ENCODE measurements around the gene CCR3. TPM values are rescaled to one million over a fixed set of nuclear protein-coding genes. Genes with fewer than 3 reads are reported as not detected.
"Not testable (repeated sequence)": the region's sequence is repeated elsewhere in the genome, so short reads cannot be mapped to it uniquely, and the experiment has no call there.

The CCR3 gene
- polyA plus RNA-seq (2013, experiment 1 of 2; ENCODE audit: insufficient read length): not detected
- not detected for polyA plus RNA-seq (2013, experiment 2 of 2; ENCODE audit: insufficient read length)

DNA sequence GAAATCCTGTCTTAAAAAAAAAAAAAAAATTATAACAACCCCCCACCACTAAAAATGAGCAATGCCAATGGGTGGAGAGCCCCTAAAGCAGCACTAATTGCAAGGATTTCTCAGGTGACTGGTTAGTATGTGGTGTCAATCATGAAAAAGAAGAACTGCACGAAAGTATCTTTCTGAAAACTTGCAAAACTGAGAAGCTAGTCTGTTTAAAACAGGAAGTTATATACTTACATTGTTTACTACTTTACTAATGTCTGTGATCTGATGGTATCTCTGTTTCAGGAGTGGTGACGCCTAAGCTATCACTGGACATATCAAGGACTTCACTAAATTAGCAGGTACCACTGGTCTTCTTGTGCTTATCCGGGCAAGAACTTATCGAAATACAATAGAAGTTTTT lies at the start of gene CCR3:
Gene CCR3 (plus strand): TSS at position 341 of the 400 bp plus-strand sequence. CDS start 22,699 bp downstream, outside the sequence.
- no peak for DNase-seq

DNA sequence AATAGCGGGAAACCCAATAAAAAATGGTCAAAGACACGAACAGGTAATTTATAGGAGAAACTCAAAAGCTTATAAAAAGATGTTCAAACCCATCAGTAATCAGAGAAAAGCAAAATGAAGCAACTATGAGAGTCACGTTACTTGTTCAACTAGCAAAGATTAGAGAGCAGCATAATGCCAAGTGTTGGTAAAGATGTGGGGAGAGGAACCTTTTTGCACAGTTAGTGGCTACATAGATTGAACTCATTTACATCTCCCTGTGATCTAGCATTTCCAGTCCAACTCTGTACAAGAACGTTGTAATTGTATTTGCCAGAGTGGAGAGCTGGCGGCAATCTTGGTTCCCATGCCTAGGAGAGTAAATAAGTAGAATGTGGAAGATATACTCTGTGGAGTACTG lies 49.3 kb upstream of the CCR3 start:
- no peak for DNase-seq

DNA sequence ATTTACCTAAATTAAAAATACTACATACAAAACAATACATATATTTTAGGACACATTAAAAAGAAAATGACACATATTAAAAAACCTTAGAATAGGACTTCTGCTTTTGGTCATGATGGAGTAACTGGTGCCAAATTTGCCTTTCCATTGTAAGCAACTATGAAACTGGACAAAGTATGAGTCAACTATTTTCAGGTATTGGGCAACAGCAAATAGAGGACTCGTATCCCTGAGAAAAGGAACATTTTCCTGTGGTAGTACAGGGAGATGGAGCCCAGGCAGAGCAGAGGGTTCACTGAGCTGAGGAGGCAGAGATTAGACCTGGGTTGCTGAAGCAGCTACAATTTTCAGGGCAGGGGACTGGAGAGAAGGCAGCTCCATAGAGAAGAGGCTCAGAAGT lies 48.8 kb upstream of the CCR3 start:
- DNase-seq: no peak

DNA sequence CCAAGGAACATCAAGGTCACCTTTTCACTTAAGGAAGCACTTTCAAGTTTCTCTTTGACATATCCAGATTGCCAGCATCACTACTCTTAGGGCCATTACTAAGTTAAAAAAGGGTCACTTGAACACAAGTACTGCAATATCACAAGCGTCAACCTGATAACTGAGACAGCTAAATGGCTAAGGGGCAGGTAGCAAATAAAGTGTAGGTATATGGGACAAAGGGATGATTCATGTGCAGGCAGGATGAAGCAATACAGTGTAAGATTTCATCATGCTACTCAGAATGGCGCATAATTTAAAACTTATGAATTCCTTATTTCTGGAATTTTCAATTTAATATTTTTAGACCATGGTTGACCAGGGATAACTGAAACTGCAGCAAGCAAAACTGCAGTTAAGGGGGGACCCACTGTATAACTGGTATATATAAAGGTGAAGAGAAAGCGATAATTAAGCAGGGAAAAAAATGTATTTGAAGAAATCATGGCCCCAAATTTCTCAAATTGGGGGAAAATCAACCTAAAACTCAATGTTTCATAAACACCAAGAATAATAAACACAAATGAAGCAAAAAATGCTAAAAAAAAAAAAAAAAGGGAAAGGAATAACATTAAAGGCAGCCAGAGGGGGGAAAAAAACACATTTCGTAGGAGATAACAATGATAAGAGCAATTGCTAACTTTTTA lies 47.2 kb upstream of the CCR3 start:
- DNase-seq: no peak

DNA sequence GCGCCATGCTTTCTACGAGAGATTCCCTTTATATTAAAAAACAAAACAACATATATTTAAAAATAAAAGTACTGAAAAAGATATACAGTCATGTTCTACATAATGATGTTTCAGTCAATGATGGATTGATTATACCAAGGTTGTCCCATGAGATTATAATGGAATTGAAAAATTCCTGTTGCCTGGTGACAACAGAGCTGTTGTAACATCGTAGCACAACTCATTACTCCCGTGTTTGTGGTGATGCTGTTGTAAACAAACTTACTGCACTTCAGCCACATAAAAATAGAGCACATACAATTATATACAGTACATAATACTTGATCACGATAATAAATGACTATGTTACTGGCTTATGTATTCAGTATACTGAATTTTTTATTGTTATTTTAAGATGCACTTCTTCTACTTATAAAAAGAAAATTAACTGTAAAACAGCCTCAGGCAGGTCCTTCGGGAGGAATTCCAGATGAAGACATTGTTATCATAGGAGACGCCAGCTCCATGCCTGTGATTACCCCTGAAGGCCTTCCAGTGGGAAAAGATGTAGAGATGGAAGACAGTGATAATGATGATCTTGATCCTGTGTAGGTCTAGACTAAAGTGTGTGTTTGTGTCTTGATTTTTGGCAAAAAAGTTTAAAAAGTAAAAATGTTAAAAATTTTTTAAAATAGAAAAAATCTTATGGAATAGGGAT lies 45.9 kb upstream of the CCR3 start:
- DNase-seq: no peak

DNA sequence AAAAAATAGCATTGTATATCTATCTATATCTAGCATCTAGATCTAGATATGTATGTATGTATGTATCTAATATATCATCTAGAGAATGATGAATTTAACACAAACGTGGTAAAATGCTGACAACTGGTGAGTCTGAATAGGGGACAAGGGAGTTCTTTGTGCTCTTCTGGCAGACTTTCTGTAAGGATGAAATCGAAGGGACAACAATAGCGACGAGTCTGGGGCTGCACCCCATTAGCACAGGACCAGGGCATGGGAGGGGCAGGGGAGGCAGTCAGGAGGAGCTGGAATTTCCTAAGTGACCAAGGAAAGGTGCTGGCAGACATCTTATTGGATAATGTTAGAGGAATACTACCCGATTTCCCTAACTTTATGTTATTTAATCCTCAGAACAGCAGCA lies 42.0 kb upstream of the CCR3 start:
- no peak for DNase-seq

DNA sequence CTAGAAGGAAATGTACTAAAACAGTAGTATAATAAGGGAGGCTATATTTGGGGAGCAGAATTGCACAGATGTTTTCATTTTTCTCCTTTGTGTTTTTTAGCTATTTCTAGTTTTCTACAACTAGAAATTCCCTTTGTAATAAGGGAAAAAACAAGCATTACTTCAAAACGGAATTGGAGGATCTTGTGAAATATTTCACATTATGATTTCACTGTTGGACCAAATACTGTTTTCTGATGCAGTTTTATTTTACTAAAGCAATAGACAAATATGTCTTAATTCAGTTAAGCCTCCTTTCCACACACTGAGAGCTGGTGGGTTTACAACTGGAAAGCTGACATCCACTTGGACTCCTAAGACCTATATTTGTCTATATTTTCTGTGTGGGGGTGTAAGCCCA lies 41.5 kb upstream of the CCR3 start:
- DNase-seq: no peak

DNA sequence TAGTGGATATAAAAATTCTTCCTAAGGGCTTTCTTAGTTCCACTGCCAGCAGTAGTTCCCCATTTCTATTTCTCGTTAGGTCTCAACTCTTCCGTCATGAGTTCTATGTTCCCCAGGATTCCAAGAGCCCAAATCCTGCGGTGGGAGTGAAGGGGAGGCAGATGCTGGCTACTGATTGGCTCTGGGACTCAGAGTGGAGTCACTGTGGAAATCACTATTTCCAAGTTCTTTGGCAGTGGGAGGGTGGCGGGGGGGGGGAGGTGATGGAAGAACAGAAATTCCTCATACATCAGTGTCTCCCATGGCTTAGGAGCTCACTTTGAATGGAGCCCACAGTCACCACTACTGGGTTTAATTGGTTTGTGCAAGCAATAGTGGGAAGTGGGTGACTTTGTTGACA lies 39.7 kb upstream of the CCR3 start:
- no peak for DNase-seq

DNA sequence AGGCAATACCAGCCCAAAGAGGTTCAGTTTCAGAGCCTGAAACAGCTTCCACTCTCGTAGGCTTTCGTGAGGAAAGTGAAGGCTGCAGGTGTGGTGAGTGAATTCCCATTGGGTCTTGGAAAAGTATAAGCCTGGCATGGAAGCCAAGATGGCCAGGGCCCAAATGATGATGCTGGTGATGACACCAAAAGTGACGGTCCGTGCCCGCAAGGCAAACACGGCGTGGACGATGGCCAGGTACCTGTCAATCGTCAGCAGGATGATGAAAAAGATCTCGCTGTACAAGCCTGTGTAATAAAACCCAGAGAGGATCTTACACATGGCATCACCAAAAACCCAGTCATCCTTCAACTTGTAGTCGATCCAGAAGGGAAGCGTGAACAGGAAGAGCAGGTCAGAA lies 38.6 kb upstream of the CCR3 start:
- DNase-seq: no peak

DNA sequence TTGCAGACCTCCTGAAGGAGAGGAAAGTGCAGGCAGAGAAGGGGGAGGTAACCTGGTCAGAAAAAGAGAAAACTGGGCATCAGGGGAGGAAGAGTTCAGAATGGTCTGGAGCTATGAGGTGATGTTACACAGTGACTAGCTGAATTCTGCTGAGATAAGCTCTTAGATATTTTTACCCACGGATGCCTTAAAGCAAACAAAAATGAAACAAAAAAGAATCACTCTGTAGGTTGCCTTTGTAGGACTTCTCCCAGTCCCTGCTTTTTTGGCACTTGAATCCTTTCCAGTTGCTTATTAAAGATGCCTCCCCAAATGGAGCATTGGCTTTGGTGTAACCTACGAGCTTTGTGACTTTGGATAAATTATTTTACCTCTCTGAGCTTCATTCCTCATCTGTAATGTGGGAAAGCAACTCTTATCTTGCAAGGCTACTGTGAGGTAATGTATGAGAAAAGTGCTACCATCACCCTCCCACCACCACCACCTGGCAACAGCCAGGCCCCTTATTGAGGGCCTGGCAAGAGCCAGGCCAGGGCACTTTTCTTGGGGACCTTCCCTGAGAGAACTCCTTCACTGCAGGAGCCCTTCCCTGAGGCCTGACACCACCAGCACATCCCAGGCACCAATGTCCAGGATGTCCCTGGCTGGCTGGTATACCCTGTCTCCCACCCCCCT lies 36.8 kb upstream of the CCR3 start:
- no peak for DNase-seq

DNA sequence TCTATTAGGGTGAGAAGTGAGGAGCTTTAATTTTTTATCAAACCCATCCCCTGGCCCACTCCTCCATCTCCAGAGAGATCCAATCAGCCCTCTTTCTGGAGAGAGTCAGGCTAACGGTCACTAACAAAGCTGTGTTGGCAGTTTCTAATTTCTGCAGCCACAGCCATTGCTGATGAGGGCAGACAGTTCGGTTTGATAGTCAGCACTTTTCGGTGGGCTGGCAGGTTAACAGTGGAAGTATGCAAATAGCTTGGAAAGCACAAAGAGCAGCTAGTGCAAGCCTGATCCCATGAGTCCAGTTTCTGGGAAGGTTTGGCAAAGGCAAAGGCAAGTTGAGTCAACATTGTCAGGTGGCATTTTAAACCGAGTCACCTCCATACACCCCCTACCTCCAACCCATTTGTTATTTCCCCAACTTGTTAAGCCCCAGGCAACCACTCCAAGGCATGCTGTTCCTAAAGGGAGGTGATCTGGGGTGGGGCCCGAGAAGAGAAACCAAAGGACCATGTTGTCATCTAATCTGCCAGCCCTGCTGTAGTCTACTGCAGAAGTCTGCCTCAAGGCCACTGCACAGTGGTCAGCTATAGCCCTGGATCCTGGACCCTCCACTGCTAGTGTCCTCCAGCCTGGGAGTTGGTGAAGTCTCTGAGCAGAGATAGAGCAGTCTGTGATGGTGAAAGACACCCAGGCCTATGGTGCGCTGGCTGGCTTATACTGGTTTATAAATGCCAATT lies 35.8 kb upstream of the CCR3 start:
- no peak for DNase-seq

DNA sequence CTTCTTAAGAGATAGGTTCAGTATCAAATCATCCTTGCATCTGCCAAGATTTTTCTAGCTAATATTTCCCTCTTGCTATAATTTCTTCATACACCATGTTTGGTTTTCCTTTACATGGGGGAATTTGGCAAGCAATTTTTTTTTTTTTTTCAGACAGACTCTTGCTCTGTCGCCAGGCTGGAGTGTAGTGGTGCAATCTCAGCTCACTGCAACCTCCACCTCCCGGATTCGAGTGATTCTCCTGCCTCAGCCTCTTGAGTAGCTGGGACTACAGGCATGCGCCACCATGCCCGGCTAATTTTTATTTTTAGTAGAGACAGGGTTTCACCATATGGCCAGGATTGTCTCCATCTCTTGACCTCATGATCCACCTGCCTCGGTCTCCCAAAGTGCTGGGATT lies 34.7 kb upstream of the CCR3 start:
- not testable (repeated sequence) for DNase-seq

DNA sequence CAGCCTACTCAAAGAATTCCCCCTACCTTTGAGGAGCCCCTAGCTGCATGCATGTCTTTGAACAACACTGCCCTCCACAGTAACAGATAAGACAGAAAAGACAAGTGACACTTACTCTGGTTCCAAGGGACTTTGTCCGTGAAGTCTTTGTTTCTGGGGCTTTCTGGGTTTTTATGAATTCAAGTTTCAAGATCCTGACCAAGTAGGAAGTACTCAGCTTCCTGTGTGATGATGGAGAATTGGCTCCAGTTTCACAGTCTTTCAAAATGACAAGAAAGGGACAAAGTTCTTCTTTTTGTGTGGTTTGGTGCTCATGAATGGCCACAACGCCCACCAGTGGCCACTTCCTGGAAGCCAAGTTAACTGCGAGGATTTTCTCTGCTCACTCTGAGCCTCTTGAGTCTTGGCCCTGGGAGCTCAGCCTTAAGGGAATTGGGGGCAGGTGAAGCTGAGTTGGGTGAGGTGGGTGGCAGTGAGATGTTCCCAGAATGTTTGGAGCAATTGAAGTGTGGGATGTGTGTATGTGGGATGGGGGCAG lies 34.0 kb upstream of the CCR3 start, which contains the start of gene CCR1:
Gene CCR1 (minus strand): TSS at position 147 of the 538 bp plus-strand sequence. CDS start 4,000 bp downstream, outside the sequence.
- DNase-seq: peak; percentile 19

DNA sequence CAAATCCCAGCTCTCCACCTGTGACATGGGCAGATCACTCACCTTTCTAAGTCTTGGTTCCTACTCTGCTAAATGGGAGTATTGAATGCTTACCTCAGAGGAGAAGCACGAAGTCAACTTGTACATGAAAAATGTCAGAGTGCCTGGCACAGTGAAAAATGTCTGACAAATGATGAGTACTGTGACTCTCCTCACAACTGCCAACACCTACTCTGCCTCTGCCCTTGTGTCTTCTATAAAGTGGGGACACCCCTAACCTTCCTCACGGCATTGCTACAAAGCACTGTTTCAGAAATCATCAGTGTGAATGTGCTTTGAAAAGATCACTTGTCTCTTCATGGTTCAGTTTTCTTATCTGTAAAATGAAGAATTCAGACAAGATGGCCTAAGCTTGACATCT lies 33.2 kb upstream of the CCR3 start:
- no peak for DNase-seq

DNA sequence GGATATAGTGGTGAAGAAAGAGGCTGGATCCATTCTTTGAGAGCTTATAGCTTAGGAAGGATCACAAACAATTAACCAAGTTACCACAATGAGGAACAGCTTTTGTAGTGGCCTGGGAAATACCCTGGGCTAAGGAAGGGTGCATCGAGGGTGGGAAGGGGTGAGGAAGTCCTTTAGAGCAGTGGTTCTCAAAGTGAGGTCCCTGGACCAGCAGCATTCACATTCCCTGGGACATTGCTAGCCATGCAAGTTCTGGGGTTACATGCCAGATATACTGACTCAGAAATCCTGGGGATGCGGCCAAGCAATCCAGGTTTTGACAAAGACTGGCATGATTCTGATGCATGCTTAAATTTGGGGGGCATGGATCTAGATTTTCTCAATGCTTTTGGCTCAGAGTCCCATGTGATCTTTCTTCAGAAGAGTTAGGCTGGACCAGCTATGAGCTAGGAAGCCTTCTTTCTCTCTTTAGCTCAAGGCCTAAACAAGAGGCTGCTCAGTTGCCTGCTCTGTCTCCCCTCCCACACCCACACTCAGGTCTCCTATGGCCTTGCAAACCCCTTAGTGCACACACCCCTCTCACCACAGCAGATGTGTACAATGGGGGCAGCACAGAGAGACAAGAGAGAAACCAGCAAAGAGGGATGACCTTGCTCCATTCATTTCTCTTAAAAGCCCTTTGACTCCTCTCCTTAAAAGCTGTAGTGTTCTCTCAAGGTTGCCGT lies 32.4 kb upstream of the CCR3 start:
- no peak for DNase-seq

DNA sequence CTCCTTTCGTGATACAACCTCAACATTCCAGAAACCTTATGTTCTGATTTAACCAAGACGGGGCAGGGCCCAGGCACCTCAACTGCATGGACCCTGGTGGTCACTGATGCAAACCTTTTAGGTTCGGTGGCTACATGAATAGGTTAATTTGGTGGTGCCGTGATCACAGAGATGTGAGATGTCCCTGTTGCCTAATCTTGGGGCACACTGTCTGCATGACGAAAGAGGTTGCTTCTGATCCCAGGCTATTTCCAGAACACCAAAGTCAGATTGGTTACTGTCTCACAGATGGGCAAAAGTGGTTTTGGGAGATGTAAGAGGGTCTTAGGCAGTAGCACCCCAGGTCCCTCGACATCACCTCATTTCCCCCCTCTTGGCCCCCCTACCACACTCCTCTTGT lies 30.2 kb upstream of the CCR3 start:
- DNase-seq: no peak

DNA sequence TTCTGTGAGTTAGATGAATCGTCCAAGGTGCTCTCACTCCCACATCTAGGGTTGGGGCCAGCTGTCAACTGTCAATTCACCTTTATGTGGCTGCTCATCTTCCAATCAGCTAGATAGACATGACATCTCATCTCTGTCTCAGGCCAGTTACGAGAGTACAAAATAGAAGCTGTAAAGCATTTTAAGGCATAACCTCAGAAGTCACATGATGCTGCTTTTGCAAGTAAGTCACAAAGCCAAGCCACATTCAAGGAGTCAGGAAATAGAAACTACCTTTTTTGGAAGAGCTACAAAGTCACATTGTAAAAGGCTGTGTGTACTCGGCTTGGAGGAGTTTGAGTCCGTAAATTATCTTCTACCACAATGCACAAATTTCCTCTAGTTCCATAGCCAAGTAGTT lies 29.1 kb upstream of the CCR3 start:
- no peak for DNase-seq

DNA sequence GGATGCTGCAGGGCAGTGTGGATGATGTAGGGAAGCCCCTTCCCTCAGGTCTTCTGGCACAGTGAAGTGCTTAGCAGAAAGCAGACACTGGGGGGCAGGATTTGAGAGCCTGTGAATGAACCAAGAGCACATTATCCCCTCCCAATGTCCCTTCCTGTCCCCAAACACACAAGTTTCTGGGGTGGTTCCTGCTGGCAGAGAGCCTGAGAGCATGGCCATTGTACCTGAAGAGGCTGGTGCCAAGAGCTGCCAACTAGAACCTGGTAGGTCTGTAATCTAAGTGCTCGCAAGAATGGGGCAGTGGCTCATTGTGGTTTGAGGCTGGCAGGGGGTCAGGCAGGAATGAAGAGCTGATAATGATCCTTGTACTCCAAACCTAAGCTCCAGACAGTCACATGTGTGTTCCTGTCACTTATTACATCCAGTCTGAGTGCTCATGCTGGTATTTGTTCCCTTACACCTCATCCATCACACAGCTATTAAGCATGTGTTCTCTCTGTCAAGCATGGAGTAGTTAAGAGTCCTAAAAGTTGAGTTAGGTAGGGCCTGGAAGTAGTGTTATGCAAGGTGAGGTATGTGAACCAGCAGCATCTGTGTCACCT lies 27.4 kb upstream of the CCR3 start:
- no peak for DNase-seq

DNA sequence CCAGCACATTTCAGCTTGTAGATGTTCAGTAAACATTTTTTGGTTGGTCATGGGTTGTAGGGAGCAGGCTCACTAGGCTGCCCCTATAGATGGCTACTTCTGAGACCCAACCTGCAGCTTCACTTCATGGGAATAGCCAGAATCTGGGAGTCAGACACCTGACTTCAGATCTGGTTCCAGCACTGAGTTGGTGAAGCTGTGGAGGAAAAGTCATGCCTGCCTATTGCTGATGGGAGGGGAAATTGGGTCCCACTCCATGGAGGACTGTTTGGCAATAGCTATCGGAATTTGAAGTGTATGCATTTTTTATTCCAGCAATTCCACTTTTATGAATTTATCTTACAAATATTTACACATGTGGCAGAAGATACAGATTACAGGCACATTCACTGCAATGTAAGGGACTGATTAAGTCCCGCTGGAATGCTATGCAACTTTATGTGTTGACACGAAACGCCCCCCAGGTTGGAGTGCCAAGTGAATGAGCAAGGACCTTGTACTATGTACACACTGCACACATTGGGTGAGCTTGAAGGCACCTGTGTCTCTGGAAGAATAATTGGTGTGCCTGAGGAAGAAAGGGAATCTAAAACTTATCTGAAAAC lies 26.3 kb upstream of the CCR3 start:
- DNase-seq: peak; percentile 38

DNA sequence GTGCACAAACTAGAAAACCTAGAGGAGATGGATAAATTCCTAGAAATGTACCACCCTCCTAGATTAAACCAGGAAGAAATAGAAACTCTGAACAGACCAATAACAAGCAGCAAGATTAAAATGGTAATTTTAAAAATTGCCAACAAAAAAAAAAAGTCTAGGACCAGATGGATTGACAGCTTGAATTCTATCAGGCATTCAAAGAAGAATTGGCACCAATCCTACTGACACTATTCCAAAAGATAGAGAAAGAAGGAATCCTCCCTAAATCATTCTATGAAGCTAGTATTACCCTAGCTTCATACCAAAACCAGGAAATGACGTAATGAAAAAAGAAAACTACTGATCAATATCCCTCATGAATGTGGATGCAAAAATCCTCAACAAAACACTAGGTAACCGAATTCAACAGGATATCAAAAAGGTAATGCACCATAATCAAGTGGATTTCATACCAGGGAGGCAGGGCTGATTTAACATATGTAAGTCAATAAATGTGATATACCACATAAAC lies 24.0 kb upstream of the CCR3 start:
- no peak for DNase-seq

DNA sequence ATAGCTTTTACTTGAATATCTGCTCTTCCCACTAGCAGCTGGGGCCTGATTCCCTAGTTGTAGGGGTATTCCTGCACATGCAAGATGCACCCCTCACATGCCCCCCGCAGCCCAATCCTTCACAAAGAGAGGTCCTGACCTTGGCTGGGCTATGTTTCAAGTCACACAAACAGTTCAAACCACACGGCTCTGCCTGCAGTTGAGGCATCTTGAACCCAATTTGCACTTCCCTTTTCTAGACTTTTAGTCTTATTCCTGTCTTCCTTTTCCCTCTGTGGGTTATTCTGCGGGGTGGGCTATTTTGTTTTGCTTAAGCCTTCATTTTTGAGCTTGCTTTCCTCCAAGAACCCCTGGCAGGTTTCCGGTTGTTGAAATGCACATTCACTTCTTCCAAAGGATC lies 20.9 kb upstream of the CCR3 start:
- no peak for DNase-seq

Measured in fibroblast of skin of scalp (primary cell).